Brain microvascular endothelial cell (primary cell): Measurements from ENCODE around the gene IGBP1.

Experiments
- DNase-seq: peaks from one replicate; pipeline ENCODE4 v3.0.0-alpha.2; 2020
- H3K27ac ChIP-seq: fragments of 250-450 bp; sonication (Bioruptor Pico); 2 replicates; pipeline ENCODE4 v1.5.1; 2020; ENCODE audit warnings: mild to moderate bottlenecking, moderate library complexity
- H3K27me3 ChIP-seq: fragments of 250-450 bp; sonication (Bioruptor Pico); replicated peaks from 2 replicates; pipeline ENCODE4 v1.5.1; 2020; ENCODE audit warnings: mild to moderate bottlenecking
- H3K36me3 ChIP-seq: fragments of 250-450 bp; sonication (Bioruptor Pico); replicated peaks from 2 replicates; pipeline ENCODE4 v1.5.1; 2020; ENCODE audit warnings: mild to moderate bottlenecking
- H3K4me3 ChIP-seq: 2 replicates; pipeline ENCODE4 v1.5.1; 2011; ENCODE audit warnings: low read depth, mild to moderate bottlenecking, control low read depth, low read length, moderate library complexity
- in situ Hi-C: cut with HindIII; loops from 2 replicates; pipeline ENCODE4 v1.10.0; 2017; ENCODE audit warnings: low sequenced_read_pairs, low pct_ligation_motif_present
- TF ChIP-seq, protein P1 (sequence below): IDR thresholded peaks from 2 replicates; pipeline ENCODE4 v1.5.1; 2011; ENCODE audit warnings: low read depth, mild to moderate bottlenecking, moderate library complexity, low read length, control low read depth, inconsistent platforms; ENCODE audit errors: missing control alignments

Gene IGBP1

DNA sequence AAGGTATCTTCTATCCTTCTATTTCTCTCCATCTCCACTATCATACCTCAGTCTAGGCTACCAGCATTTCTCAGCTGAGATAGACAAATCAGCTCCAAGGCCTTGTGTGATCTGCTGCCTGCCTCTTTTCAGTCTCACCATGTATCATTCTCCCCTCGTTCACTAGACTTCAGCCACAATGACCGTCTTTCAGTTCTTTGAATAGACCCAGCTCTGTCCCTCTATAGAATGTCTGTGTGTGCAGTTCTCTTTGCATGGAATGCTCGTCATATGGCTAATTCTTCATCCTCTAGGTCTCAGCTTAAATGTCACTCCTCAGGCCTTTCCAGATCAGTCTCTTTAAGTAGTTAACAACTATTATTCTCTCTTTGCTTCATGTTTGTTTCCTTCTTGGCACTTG lies 6.5 kb downstream of the IGBP1 start:
- DNase-seq: no peak
- no peak overlapping the region for H3K27ac ChIP-seq
- H3K27me3 ChIP-seq: no peaks in the 10 kb centered on the region
- no peak overlapping the region for H3K4me3 ChIP-seq
- TF ChIP-seq, protein P1, sequence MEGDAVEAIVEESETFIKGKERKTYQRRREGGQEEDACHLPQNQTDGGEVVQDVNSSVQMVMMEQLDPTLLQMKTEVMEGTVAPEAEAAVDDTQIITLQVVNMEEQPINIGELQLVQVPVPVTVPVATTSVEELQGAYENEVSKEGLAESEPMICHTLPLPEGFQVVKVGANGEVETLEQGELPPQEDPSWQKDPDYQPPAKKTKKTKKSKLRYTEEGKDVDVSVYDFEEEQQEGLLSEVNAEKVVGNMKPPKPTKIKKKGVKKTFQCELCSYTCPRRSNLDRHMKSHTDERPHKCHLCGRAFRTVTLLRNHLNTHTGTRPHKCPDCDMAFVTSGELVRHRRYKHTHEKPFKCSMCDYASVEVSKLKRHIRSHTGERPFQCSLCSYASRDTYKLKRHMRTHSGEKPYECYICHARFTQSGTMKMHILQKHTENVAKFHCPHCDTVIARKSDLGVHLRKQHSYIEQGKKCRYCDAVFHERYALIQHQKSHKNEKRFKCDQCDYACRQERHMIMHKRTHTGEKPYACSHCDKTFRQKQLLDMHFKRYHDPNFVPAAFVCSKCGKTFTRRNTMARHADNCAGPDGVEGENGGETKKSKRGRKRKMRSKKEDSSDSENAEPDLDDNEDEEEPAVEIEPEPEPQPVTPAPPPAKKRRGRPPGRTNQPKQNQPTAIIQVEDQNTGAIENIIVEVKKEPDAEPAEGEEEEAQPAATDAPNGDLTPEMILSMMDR: no peak
- in situ Hi-C loops: no loop called here
- H3K36me3 ChIP-seq: no peaks in the 10 kb centered on the region

DNA sequence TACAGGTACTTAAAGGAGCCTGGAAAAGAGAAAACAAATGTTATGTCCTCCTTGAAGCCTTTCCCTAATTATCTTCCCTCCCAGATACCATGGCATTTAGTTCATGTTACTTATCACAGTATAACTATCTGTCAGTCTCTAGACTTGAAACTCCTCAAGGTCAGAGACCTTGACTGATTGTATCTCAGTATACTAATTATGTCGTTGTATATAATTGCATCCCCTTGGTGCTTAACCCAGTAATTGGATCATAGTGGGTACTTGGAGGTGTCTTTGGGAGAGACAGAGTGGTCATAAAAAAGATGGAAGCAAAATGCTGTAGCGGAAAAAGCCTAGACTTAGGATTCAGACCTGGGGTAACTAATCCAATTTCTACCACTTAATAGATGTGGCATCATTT lies 8.1 kb downstream of the IGBP1 start:
- Histone ChIP-seq H3K27ac (no peak overlapping the region), H3K4me3 (no peak overlapping the region), H3K27me3 (no peaks in the 10 kb centered on the region), H3K36me3 (no peaks in the 10 kb centered on the region)
- DNase-seq: no peak
- in situ Hi-C loops: no loop called here
- TF ChIP-seq, protein P1: no peak

DNA sequence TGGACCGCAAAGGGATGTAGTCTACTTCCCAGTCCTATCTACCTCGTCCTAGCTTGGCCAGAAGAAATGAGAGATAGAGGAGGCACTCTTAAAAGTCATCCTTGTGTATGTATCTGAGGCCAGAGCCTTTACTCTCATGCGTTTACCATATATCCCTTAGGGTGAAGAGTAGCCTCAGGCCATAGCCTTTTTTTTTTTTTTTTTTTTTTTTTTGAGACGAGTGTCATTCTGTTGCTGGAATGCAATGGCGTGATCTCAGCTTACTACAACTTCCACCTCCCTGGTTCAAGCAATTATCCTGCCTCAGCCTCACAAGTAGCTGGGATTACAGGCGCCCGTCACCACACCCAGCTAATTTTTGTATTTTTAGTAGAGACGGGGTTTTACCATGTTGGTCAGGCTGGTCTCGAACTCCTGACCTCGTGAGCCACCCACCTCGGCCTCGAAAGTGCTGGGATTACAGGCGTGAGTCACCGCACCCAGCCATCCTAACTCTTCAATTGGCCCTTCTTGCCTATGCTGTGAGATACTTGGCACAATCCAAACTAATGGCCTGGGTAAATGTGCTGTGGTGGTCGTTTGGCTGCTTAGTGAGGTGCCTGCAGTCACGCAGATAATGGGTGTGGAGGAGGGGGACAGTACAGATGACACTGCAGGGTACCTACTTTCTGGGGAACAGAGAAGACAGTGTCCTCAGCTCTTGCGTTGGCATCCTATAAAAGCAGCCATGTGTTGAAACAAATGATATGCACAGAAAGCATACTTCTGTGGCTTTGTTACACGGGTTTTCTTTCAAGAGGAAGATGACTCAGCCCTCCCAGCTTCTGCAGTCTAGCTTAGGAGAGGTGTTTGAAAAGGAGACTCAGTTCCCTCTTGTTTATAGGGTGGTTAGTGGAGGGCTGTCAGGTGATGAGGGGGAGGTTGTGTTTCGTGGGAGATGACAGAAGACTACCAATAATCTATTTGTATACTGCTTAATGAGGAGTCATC lies 33.6 kb downstream of the IGBP1 start:
- Histone ChIP-seq H3K27ac (peak overlapping the region; percentile 27), H3K4me3 (no peak overlapping the region), H3K27me3 (no peaks in the 10 kb centered on the region), H3K36me3 (no peaks in the 10 kb centered on the region)
- in situ Hi-C loops: no loop called here
- TF ChIP-seq, protein P1: no peak
- peak; percentile 34 for DNase-seq

DNA sequence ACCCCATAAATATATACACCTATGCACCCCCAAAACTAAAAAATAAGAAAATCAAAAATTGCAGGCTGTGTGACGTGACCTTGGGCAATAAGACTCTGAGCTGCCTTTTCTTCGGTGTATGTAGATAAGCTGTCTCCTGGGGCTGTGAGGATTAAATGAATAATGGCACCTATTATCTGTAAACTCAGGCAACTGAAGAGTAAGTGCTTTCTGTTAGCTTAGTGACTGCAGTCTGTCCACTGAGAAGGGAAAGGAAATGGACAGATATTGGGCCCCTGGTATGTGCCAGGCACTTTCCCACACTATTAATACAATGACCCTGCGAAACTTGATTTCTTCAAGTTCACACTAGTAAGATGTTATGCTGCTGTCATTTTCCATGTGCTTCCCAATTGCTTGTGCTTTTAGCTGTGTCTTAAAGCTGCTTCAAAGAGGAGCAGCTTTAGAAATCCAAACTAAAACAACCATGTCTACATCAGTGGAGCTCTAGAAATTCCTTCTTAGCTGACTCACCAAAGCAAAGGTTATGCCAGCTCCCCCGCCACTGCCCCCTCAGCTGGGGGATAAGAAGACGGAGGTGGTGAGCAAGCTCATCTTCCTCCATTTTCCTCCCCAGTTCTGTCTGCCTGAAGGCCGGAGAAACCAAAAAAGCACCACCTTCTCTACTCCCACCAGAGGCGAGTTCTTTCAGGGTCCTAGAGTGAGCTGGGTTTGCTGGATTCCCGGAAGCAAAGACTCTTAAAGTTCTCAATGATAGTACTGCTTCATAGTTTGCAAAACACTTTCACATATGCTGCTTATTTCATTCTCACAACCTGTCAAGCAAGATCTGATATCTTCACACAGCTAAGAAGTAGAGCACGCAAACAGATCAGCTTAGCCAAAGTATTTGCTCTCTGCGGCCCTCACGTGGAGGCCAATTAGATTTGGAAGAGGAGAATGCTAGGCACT lies 35.3 kb downstream of the IGBP1 start:
- peak; percentile 55 for DNase-seq
- Histone ChIP-seq H3K4me3 (no peak overlapping the region), H3K27me3 (no peaks in the 10 kb centered on the region), H3K27ac (peak overlapping the region; percentile 61), H3K36me3 (no peaks in the 10 kb centered on the region)
- TF ChIP-seq, protein P1: no peak
- in situ Hi-C loops: no loop called here

DNA sequence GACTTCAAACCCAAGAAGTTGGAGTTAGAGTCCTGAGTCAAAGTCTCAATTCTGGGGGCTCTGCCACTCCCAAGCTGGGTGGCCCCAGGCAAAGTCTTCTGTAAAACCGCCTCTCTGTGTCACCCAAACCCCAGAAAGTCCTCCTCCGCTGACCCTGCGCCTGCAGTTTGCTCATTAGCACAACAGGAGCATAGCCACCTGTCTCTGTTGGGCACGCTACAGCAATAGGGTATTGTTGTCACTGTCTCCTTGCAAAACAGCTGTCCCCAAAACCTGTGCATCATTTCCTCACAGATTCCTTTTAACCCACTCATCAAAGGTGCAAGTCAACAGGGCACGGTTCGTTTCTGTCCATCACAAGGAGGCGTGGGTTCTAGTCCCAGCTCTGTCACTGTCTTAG lies 36.0 kb downstream of the IGBP1 start:
- in situ Hi-C loops: no loop called here
- no peak overlapping the region for H3K27ac ChIP-seq
- H3K4me3 ChIP-seq: no peak overlapping the region
- no peaks in the 10 kb centered on the region for H3K27me3 ChIP-seq
- no peaks in the 10 kb centered on the region for H3K36me3 ChIP-seq
- TF ChIP-seq, protein P1: no peak
- no peak for DNase-seq
